ENCODE data around the gene EDN2.

Gene EDN2

DNA sequence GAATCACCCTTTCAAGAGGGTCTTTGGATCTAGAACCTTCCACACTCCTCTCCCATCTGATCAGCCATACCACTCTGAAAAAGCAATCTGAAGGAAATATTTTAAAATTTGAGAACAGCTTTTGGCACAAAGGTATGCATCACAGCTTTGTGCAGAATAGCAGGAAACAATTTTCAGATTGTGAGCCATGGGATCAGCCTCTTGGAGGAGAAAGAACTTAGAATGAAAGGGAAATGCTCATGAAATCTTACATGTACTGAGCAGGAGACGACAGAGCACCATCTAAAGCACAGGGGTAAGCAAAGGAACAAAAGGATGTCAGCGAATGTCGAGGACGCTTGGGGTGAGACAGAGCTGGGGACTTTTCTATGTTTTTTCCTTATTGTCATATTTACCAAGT lies 54.4 kb downstream of the EDN2 start:
- TF ChIP-seq, protein P1, sequence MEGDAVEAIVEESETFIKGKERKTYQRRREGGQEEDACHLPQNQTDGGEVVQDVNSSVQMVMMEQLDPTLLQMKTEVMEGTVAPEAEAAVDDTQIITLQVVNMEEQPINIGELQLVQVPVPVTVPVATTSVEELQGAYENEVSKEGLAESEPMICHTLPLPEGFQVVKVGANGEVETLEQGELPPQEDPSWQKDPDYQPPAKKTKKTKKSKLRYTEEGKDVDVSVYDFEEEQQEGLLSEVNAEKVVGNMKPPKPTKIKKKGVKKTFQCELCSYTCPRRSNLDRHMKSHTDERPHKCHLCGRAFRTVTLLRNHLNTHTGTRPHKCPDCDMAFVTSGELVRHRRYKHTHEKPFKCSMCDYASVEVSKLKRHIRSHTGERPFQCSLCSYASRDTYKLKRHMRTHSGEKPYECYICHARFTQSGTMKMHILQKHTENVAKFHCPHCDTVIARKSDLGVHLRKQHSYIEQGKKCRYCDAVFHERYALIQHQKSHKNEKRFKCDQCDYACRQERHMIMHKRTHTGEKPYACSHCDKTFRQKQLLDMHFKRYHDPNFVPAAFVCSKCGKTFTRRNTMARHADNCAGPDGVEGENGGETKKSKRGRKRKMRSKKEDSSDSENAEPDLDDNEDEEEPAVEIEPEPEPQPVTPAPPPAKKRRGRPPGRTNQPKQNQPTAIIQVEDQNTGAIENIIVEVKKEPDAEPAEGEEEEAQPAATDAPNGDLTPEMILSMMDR (IDR thresholded peaks at IDR 0.05; ENCODE audit: low read depth, low read length, missing control alignments) = no peak
- no peak overlapping the region for H3K4me3 ChIP-seq (ENCODE audit: low read depth, low read length)
- DNase-seq (ENCODE audit: low read depth) = no peak

DNA sequence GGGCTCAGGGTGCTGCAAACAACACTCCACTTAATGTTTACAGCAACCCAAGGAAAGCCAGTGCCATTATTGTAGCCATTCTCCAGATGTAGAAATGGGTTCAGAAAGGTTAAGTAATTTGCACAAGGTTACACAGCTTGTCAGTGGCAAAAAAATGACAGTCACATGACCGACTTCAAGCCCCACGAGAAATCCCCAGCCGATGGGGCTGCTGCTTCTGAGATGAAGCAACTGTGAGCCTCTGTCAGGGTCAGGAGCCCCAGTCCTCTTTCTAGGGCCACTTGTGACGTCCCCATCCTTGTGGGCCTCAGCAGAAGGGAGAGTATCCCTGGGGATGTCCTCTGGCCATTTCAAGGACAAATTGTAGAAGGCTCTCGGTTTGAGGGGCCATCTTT lies 54.8 kb downstream of the EDN2 start:
- DNase-seq (ENCODE audit: low read depth) = no peak
- TF ChIP-seq, protein P1 (IDR thresholded peaks at IDR 0.05; ENCODE audit: low read depth, low read length, missing control alignments) = no peak
- H3K4me3 ChIP-seq (ENCODE audit: low read depth, low read length) = no peak overlapping the region
